Measurements from ENCODE around the gene WDR82. TPM values are rescaled to one million over a fixed set of nuclear protein-coding genes. Genes with fewer than 3 reads are reported as not detected.

The WDR82 gene
- total and polyA plus RNA-seq, 4 donors, result 27.9 to 72.4 (median 44.9) TPM

DNA sequence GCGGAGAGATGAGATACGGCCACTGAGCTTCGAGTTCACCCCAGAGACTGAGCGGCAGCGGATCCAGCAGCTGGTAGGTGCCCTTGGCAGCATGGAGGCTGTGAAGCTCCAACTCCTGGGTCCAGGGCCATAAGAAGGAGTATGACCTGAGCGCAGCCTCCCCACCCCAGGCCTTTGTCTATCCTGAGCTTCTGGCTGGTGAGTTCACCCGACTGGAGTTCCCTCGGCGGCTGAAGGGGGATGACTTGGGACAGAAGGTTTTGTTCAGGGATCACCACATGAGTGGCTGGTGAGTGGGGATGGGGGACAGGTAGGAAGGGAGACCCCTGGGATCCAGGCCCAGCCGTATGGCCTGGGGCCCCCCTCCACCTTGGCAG lies 30.3 kb downstream of the WDR82 start:
- H3K36me3 ChIP-seq (ENCODE audit: control insufficient read depth in 1 of 2, insufficient read depth in 2 of 2, low read length in 1 of 2), result no peaks in the 10 kb centered on the region
- DNase-seq (peak in 1 of 2 donors; percentile 34), ATAC-seq (ENCODE audit: low FRiP score) (no peak)
- intact Hi-C loops (cut with DNase I), result no loop called here
- no peak overlapping the region for H3K4me3 ChIP-seq (ENCODE audit: low read length in 2 of 2)
- H3K4me1 ChIP-seq (ENCODE audit: control insufficient read depth in 1 of 2, insufficient read depth in 2 of 2, low read length in 2 of 2), result no peaks in the 10 kb centered on the region
- no peaks in the 10 kb centered on the region for H3K27me3 ChIP-seq (ENCODE audit: control insufficient read depth in 1 of 2, insufficient read depth in 2 of 2, low read length in 1 of 2)
- WGBS, 2 donors, result 89 to 93% methylated on average over 10 of the region's 10 CpGs
- H3K9me3 ChIP-seq (ENCODE audit: control insufficient read depth, low read length), result no peaks in the 10 kb centered on the region
- H3K27ac ChIP-seq (ENCODE audit: low read depth in 1 of 2, low read length in 2 of 2), result peak overlapping the region in 1 of 2 donors; percentile 4

DNA sequence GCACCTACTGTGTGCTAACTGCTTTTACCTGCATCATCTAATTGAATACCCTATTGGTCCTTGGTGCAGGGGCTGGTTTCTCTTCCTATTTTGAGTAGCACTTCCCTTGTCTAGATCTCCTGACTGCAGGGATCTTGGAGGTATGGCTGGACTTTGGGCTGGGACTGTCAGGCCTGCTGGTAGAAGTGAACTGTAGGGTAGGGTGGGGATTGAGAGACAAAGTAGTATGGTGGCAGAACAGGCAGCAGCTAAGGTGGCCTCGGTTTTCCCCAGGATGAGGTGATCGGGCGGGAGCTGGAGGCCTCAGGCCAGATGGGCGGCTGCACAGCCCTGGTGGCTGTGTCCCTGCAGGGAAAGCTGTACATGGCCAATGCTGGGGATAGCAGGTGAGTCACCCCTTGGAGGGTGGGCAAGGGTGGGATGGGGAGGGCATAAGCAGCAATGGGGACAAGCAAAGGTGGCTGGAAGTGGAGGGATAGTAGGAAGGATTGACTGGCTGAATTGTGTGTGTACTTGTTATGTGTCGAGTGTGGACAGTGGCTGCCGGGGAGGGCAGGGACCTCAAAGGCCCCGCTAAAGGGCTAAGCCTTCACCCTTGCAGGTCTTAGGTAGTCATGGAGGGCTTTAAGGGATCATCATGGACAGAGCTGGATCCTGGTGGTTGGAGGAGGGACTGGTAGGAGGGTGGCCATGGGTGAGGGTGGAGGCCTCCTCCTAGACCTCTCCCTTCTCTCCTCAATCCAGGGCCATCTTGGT lies 30.9 kb downstream of the WDR82 start:
- Histone ChIP-seq H3K36me3 (ENCODE audit: control insufficient read depth in 1 of 2, insufficient read depth in 2 of 2, low read length in 1 of 2) (no peaks in the 10 kb centered on the region), H3K27ac (ENCODE audit: low read depth in 1 of 2, low read length in 2 of 2) (no peak overlapping the region), H3K4me1 (ENCODE audit: control insufficient read depth in 1 of 2, insufficient read depth in 2 of 2, low read length in 2 of 2) (no peaks in the 10 kb centered on the region), H3K27me3 (ENCODE audit: control insufficient read depth in 1 of 2, insufficient read depth in 2 of 2, low read length in 1 of 2) (no peaks in the 10 kb centered on the region), H3K4me3 (ENCODE audit: low read length in 2 of 2) (no peak overlapping the region), H3K9me3 (ENCODE audit: control insufficient read depth, low read length) (no peaks in the 10 kb centered on the region)
- no peak for ATAC-seq (ENCODE audit: low FRiP score)
- no peak for DNase-seq
- 92% methylated on average over 7 of the region's 7 CpGs for WGBS, 2 donors
- intact Hi-C loops (cut with DNase I), result no loop called here

DNA sequence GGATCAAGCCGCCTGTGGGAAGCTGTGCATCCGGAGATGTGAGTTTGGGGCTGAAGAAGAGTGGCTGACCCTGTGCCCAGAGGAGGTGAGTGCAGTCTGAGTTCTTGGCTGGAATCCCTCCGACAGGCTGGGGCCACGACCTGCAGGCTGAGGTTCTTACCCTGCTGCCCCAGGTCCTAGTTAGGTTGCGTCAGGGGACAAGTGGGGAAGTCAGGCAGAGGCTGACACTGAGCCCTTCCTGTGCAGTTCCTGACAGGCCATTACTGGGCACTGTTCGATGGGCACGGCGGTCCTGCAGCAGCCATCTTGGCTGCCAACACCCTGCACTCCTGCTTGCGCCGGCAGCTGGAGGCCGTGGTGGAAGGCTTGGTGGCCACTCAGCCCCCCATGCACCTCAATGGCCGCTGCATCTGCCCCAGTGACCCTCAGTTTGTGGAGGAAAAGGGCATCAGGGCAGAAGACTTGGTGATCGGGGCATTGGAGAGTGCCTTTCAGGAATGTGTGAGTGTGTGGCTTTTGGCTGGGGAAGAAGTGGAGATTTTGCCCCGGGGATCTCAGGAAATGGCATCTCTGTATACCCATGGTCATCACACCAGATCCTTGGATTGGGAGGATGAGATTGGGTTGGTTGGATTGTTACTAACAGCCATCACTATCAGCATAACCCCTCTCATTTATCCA lies 31.6 kb downstream of the WDR82 start:
- intact Hi-C loops (cut with DNase I), result no loop called here
- Histone ChIP-seq H3K4me1 (ENCODE audit: control insufficient read depth in 1 of 2, insufficient read depth in 2 of 2, low read length in 2 of 2) (no peaks in the 10 kb centered on the region), H3K27ac (ENCODE audit: low read depth in 1 of 2, low read length in 2 of 2) (peak overlapping the region in 1 of 2 donors; percentile 11), H3K36me3 (ENCODE audit: control insufficient read depth in 1 of 2, insufficient read depth in 2 of 2, low read length in 1 of 2) (no peaks in the 10 kb centered on the region), H3K27me3 (ENCODE audit: control insufficient read depth in 1 of 2, insufficient read depth in 2 of 2, low read length in 1 of 2) (no peaks in the 10 kb centered on the region), H3K4me3 (ENCODE audit: low read length in 2 of 2) (no peak overlapping the region), H3K9me3 (ENCODE audit: control insufficient read depth, low read length) (no peaks in the 10 kb centered on the region)
- ATAC-seq (ENCODE audit: low FRiP score) (no peak), DNase-seq (peak in 1 of 2 donors; percentile 78)
- 84 to 85% methylated on average over 14 of the region's 14 CpGs for WGBS, 2 donors

DNA sequence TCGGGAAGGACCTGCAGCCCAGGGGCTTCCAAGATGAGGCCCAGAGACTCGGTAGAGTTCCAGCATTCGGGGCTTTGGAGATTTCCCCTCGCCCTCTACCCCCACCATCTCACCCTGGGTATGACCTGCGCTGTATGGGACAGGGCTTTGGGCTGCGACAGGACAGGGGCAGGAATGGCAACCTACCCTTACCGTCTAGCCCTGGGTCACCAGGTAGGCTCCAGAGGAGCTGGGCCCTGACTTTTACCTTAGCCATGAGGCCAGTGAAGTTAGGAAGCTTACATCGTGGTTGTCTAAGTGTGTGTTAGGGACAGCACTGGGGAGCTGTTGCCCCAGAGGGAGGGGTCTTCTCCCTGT lies 32.2 kb downstream of the WDR82 start:
- Histone ChIP-seq H3K36me3 (ENCODE audit: control insufficient read depth in 1 of 2, insufficient read depth in 2 of 2, low read length in 1 of 2) (no peaks in the 10 kb centered on the region), H3K27ac (ENCODE audit: low read depth in 1 of 2, low read length in 2 of 2) (peak overlapping the region in 1 of 2 donors; percentile 83), H3K9me3 (ENCODE audit: control insufficient read depth, low read length) (no peaks in the 10 kb centered on the region), H3K4me1 (ENCODE audit: control insufficient read depth in 1 of 2, insufficient read depth in 2 of 2, low read length in 2 of 2) (no peaks in the 10 kb centered on the region), H3K4me3 (ENCODE audit: low read length in 2 of 2) (peak overlapping the region; percentile 60 to 69), H3K27me3 (ENCODE audit: control insufficient read depth in 1 of 2, insufficient read depth in 2 of 2, low read length in 1 of 2) (no peaks in the 10 kb centered on the region)
- intact Hi-C loops (cut with DNase I), result no loop called here
- 24 to 27% methylated on average over 8 of the region's 8 CpGs for WGBS, 2 donors
- DNase-seq, result no peak
- peak; percentile 15 for ATAC-seq (ENCODE audit: low FRiP score)

GRCh38 chr3:52245322-52246263 lies 32.9 kb downstream of the WDR82 start, which contains the start of gene PPM1M:
PPM1M (plus strand) TSS chr3:52245759; CDS start chr3:52245825, 66 bp downstream.
- Histone ChIP-seq H3K4me1 (ENCODE audit: control insufficient read depth in 1 of 2, insufficient read depth in 2 of 2, low read length in 2 of 2) (no peaks in the 10 kb centered on the region), H3K36me3 (ENCODE audit: control insufficient read depth in 1 of 2, insufficient read depth in 2 of 2, low read length in 1 of 2) (no peaks in the 10 kb centered on the region), H3K27me3 (ENCODE audit: control insufficient read depth in 1 of 2, insufficient read depth in 2 of 2, low read length in 1 of 2) (no peaks in the 10 kb centered on the region), H3K9me3 (ENCODE audit: control insufficient read depth, low read length) (no peaks in the 10 kb centered on the region), H3K4me3 (ENCODE audit: low read length in 2 of 2) (peak within 1 kb of the TSS; percentile 60 to 69), H3K27ac (ENCODE audit: low read depth in 1 of 2, low read length in 2 of 2) (peak within 1 kb of the TSS; percentile 51 to 83)
- intact Hi-C loops (cut with DNase I), result no loop called here
- 1% methylated on average over 94 to 98 of the region's 98 CpGs for WGBS, 2 donors
- DNase-seq (peak; percentile 70 to 87), ATAC-seq (ENCODE audit: low FRiP score) (peak; percentile 62)

GRCh38 chr3:52243791-52244628 lies 34.4 kb downstream of the WDR82 start:
- no peak for ATAC-seq (ENCODE audit: low FRiP score)
- no peaks in the 10 kb centered on the region for H3K4me1 ChIP-seq (ENCODE audit: control insufficient read depth in 1 of 2, insufficient read depth in 2 of 2, low read length in 2 of 2)
- no peaks in the 10 kb centered on the region for H3K36me3 ChIP-seq (ENCODE audit: control insufficient read depth in 1 of 2, insufficient read depth in 2 of 2, low read length in 1 of 2)
- DNase-seq, result peak; percentile 79 to 83
- H3K9me3 ChIP-seq (ENCODE audit: control insufficient read depth, low read length), result no peaks in the 10 kb centered on the region
- no peaks in the 10 kb centered on the region for H3K27me3 ChIP-seq (ENCODE audit: control insufficient read depth in 1 of 2, insufficient read depth in 2 of 2, low read length in 1 of 2)
- H3K27ac ChIP-seq (ENCODE audit: low read depth in 1 of 2, low read length in 2 of 2), result no peak overlapping the region
- intact Hi-C loops (cut with DNase I), result no loop called here
- WGBS, 2 donors, result 74 to 78% methylated on average over 9 of the region's 9 CpGs
- H3K4me3 ChIP-seq (ENCODE audit: low read length in 2 of 2), result no peak overlapping the region

DNA sequence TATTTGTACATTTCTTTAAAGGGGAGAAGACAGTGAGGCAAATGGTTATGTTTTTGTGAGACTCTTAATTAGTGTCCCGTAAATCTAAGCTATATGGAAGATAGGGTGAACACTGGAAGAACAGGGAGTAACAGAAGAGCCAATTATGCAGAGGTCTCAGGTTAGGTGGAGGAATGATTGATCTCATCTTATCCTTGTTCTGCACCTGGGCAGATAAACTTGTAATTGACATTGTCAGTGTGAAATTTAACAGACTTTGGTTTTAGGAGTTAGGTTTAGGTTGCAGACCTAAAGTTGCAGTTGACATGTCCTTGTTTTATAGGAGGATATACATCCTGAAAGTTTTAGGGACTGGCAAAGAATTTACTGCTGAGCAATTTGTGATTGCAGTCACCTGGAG lies 36.4 kb downstream of the WDR82 start:
- no peak overlapping the region for H3K4me3 ChIP-seq (ENCODE audit: low read length in 2 of 2)
- H3K36me3 ChIP-seq (ENCODE audit: control insufficient read depth in 1 of 2, insufficient read depth in 2 of 2, low read length in 1 of 2), result no peaks in the 10 kb centered on the region
- DNase-seq (no peak), ATAC-seq (ENCODE audit: low FRiP score) (no peak)
- H3K27ac ChIP-seq (ENCODE audit: low read depth in 1 of 2, low read length in 2 of 2), result no peak overlapping the region
- WGBS, 2 donors, result 81 to 86% methylated on average over 1 of the region's 1 CpG
- intact Hi-C loops (cut with DNase I), result no loop called here
- no peaks in the 10 kb centered on the region for H3K4me1 ChIP-seq (ENCODE audit: control insufficient read depth in 1 of 2, insufficient read depth in 2 of 2, low read length in 2 of 2)
- H3K27me3 ChIP-seq (ENCODE audit: control insufficient read depth in 1 of 2, insufficient read depth in 2 of 2, low read length in 1 of 2), result no peaks in the 10 kb centered on the region
- H3K9me3 ChIP-seq (ENCODE audit: control insufficient read depth, low read length), result no peaks in the 10 kb centered on the region

DNA sequence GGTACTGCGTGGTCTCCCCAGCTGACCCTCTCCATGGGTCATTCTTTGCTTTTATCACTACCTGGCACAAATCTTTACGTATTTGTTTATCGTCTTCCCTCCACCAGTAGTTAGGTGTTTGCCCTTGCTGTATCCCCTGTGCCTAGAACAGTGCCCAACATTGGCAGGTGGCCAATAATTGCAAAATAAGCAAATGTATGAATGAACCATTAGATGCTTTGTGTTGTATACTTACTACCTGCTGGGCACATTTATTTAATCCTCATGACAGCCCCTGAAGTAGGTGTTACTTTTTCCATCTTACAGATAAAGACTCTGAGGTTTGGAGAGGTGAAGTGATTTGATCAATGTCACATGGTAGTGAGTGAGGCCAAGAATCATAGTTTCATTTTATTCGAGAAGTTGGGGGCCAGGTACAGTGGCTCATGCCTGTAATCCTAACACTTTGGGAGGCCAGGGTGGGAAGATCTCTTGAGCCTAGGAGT lies 37.5 kb downstream of the WDR82 start:
- Histone ChIP-seq H3K4me1 (ENCODE audit: control insufficient read depth in 1 of 2, insufficient read depth in 2 of 2, low read length in 2 of 2) (no peaks in the 10 kb centered on the region), H3K36me3 (ENCODE audit: control insufficient read depth in 1 of 2, insufficient read depth in 2 of 2, low read length in 1 of 2) (no peaks in the 10 kb centered on the region), H3K27ac (ENCODE audit: low read depth in 1 of 2, low read length in 2 of 2) (no peak overlapping the region), H3K9me3 (ENCODE audit: control insufficient read depth, low read length) (no peaks in the 10 kb centered on the region), H3K4me3 (ENCODE audit: low read length in 2 of 2) (no peak overlapping the region), H3K27me3 (ENCODE audit: control insufficient read depth in 1 of 2, insufficient read depth in 2 of 2, low read length in 1 of 2) (no peaks in the 10 kb centered on the region)
- ATAC-seq (ENCODE audit: low FRiP score) (no peak), DNase-seq (no peak)
- 84% methylated on average over 4 of the region's 4 CpGs for WGBS, 2 donors
- intact Hi-C loops (cut with DNase I), result no loop called here
